HG03460 (cell line): ENCODE data around the gene HBA1.
"Not testable (repeated sequence)": the region's sequence is repeated elsewhere in the genome, so short reads cannot be mapped to it uniquely, and the experiment has no call there.

ENCODE experiments used
- ATAC-seq: cut with Tn5 transposase; IDR thresholded peaks from one replicate; pipeline ENCODE4 v1.9.1; 2021; ENCODE audit not compliant: unreplicated experiment

Gene HBA1

DNA sequence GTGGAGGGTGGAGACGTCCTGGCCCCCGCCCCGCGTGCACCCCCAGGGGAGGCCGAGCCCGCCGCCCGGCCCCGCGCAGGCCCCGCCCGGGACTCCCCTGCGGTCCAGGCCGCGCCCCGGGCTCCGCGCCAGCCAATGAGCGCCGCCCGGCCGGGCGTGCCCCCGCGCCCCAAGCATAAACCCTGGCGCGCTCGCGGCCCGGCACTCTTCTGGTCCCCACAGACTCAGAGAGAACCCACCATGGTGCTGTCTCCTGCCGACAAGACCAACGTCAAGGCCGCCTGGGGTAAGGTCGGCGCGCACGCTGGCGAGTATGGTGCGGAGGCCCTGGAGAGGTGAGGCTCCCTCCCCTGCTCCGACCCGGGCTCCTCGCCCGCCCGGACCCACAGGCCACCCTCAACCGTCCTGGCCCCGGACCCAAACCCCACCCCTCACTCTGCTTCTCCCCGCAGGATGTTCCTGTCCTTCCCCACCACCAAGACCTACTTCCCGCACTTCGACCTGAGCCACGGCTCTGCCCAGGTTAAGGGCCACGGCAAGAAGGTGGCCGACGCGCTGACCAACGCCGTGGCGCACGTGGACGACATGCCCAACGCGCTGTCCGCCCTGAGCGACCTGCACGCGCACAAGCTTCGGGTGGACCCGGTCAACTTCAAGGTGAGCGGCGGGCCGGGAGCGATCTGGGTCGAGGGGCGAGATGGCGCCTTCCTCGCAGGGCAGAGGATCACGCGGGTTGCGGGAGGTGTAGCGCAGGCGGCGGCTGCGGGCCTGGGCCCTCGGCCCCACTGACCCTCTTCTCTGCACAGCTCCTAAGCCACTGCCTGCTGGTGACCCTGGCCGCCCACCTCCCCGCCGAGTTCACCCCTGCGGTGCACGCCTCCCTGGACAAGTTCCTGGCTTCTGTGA lies at the start of gene HBA1:
HBA1 (plus strand) TSS at position 204 of the 906 bp plus-strand sequence; CDS start at position 241, 37 bp downstream.
- ATAC-seq: not testable (repeated sequence)

DNA sequence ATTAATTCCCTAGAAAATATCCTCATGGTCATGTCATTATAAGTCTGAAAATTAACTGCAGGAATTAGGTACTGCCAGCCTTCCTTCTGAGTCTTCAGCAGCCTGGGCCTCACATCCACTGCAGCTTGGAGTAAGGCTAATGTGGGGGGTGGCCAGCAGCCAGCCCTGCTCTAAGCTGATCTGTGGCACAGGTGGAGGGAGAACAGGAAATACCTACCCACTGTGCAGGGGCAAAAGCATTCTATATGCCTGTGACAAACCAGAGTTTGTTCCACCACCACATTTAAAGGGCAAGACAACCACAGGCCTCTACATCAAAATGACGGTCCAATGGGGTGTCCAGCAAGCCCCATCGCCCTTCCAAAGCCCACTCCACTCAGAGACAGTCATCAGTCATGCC lies 47.4 kb upstream of the HBA1 start:
- ATAC-seq: no peak

GRCh38 chr16:130533-131173 lies 45.8 kb upstream of the HBA1 start:
- ATAC-seq: no peak

- ATAC-seq: no peak
Observed at GRCh38 chr16:132120-132519, 44.4 kb upstream of the HBA1 start.

DNA sequence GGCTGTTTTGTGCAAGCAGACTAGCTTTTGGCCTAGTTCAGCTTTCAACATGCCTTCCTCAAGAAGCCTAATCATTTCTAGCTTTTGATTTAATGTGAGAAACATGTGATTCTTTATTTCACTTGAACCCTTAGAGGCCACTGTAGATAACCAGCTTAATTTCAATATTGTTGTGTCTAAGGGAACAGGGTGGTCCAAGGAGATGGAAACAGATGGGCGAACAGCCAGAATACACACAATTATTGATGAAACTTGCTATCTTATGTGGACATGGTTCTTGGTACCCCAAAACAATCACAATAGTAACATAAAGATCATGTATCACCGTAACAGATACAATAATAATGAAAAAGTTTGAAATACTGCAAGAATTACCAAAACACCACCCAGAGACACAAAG lies 42.8 kb upstream of the HBA1 start:
- ATAC-seq: no peak

DNA sequence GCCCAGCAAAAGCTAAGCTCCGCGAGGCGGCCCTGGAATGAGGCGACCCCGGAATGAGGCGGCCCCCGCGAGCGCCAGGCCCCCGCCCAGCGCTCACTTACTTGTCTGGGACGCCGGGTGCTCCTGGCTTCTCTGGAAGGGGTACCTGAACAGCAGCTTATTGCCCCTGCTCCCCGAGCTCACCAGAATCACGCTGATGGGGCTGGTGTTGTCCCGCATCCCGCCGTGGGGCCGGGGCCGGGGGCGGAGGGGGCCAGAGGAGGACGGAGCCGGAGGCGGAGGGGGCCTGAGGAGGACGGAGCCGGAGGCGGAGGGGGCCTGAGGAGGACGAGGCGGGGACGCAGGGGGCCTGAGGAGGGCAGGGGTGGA lies 38.4 kb upstream of the HBA1 start:
- ATAC-seq: no peak

DNA sequence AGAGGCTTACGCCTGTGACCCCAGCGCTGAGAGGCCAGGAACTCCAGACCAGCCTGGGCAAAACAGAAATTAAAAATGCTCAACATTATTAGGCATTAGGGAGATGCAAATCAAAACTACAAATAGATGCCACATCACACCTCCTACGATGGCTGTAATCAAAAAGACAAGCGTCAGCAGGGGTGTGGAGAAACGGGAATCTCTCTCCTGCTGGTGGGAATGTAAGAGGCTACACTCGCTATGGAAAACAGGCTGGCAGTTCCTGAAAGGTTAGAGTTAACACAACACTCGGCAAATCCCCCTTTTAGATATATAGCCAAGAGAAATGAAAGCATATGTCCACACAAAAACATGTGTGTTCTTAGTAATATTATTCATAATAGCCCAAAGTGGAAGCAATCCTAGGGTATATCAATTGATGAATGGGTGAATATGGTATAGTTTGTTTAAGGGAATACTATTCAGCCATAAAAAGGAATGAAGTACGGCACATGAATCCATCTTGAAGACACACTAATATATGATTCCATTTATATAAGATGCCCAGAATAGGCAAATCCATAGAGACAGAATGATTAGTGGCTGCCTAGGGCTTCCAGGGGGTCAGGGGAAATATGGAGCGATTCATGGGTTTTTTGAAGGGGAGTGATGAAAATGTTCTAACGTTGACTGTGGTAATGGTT lies 36.2 kb upstream of the HBA1 start:
- ATAC-seq: no peak

DNA sequence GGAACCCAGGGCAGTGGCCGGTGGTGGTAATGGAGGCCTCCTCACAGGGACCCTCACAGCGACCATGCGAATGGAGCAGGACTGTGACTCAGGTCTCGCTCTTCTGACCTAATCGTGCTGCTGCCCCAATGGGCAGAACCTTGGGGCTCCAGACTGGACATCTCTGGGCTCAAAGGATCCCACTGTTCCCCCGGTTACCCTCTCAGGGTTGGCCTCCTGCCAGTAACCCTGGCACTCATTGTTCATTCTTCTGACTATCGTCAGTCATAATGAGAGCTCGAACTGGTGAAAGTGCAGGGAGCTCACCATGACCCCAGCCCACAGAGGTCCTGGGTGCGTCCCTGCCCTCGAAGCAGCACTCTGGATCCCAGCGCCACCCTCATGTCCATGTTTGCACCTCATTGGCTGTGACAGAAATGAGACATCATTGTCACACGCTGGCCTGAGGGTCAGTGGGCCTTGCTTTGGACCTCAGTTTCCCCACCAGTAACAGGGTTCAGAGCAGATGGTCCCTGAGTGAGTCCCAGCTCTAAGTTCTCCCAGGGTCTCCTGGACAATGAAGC lies 34.0 kb upstream of the HBA1 start:
- no peak for ATAC-seq

- no peak for ATAC-seq
Observed at GRCh38 chr16:143047-143446, 33.4 kb upstream of the HBA1 start.

GRCh38 chr16:143456-143855 lies 33.0 kb upstream of the HBA1 start:
- no peak for ATAC-seq

DNA sequence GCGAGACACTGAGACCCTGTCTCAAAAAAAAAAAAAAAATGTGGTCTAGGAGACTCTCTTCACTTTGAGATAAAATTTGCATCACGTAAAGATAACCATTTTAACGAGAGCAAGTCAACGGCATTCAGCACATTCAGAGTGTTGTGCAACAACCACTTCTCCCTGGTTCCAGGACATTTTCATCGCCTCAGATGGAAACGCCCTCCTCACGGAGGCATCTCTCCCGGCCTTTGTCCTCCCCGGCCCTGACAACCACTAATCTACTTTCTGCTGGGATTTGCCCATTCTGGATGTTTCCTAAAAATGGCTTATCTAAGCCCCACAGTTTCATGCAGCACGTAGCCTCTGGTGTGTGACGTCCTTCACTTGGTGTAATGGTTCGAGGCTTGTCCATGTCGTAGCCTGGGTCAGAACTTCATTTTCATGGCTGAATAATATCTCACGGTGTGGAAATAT lies 31.7 kb upstream of the HBA1 start:
- no peak for ATAC-seq

DNA sequence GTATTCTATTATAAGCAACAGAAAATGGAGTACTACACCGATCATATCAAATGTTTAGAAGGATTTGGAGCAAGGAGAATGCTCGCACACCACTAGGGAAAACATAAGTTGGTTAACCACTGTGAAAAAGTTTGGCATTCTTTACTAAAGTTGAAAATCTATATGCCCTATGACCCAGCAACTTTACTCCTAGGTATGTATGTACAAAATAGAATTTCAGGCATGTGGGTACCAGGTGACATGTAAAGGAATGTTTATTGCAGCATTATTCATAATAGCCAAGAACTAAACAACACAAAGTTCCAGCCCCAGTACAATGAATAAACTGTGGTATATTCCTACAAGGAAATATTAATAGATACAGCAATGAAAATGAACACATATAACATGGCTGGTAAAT lies 29.8 kb upstream of the HBA1 start:
- no peak for ATAC-seq

- no peak for ATAC-seq
Observed at GRCh38 chr16:149024-149660, 27.3 kb upstream of the HBA1 start.

GRCh38 chr16:152141-153128 lies 24.0 kb upstream of the HBA1 start, which contains the start of gene HBZ:
Gene HBZ (plus strand): TSS chr16:152644. CDS start chr16:152910, 266 bp downstream.
- no peak for ATAC-seq

DNA sequence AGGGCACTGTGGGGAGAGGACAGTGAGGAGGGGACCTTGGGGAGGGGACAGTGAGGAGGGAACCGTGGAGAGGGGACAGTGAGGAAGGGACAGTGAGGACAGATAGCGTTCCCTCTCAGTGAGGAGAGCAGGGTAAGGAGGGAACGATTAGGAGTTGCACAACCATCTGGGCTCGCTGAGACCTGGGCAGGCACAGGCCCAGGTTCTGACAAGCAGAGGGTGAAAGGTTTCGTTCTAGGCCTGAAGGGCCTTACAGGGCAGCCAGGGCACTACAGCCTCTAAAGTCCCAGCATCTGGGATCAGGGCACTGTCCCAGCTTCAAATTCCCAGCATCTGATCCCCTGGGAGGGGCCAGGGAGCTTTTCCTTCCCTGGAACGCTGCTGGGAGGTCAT lies 23.4 kb upstream of the HBA1 start:
- not testable (repeated sequence) for ATAC-seq

- not testable (repeated sequence) for ATAC-seq
Observed at GRCh38 chr16:153550-154216, 22.8 kb upstream of the HBA1 start.

GRCh38 chr16:154217-155030 lies 22.1 kb upstream of the HBA1 start:
- no peak for ATAC-seq

GRCh38 chr16:155031-155398 lies 21.5 kb upstream of the HBA1 start:
- no peak for ATAC-seq
